CD4-positive, alpha-beta T cell treated with Interleukin-4 for 4 hours (primary cell): ENCODE data around the gene SHBG.

Experiments used
- DNase-seq: peaks from one replicate; pipeline ENCODE4 v3.0.0-alpha.2; 2020

The SHBG gene

GRCh38 chr17:7650509-7651096 lies 20.7 kb downstream of the SHBG start, which contains the start of gene ATP1B2:
ATP1B2 (plus strand) TSS chr17:7650926; CDS start chr17:7651519, 593 bp downstream.
- DNase-seq, result peak; percentile 65

- DNase-seq, result no peak
Observed at GRCh38 chr17:7651097-7651664, 21.2 kb downstream of the SHBG start.

- DNase-seq, result no peak
Observed at GRCh38 chr17:7651665-7652387, 21.9 kb downstream of the SHBG start.

GRCh38 chr17:7652388-7653356 lies 22.7 kb downstream of the SHBG start:
- DNase-seq, result no peak

GRCh38 chr17:7654832-7655540 lies 25.1 kb downstream of the SHBG start:
- DNase-seq, result no peak

- no peak for DNase-seq
Observed at GRCh38 chr17:7655541-7655840, 25.6 kb downstream of the SHBG start.

- no peak for DNase-seq
Observed at GRCh38 chr17:7656958-7657609, 27.1 kb downstream of the SHBG start.

GRCh38 chr17:7667656-7668406 lies 37.9 kb downstream of the SHBG start:
- no peak for DNase-seq

- DNase-seq, result no peak
Observed at GRCh38 chr17:7668482-7668881, 38.5 kb downstream of the SHBG start.

- peak; percentile 31 for DNase-seq
Observed at GRCh38 chr17:7673239-7673638, 43.3 kb downstream of the SHBG start.

- no peak for DNase-seq
Observed at GRCh38 chr17:7674934-7675333, 45.0 kb downstream of the SHBG start.

GRCh38 chr17:7676533-7676932 lies 46.6 kb downstream of the SHBG start:
- DNase-seq, result no peak

- DNase-seq, result no peak
Observed at GRCh38 chr17:7677388-7678067, 47.6 kb downstream of the SHBG start.
